Hair follicular keratinocyte (primary cell): Measurements from ENCODE around the gene POLR2L. TPM values are rescaled to one million over a fixed set of nuclear protein-coding genes. Genes with fewer than 3 reads are reported as not detected.

Source experiments
- total RNA-seq: library from RNA; depleted of rRNA; stranded (reverse); fragments of >200 nt; gene quantifications from 2 replicates; pipeline ENCODE4 v1.2.3, GENCODE V29; 2015

POLR2L gene
- total RNA-seq, result 124 and 148 TPM in 2 replicates

GRCh38 chr11:842370-843002 is at the start of gene POLR2L, which contains the start of gene TSPAN4:
Gene POLR2L (minus strand): TSS chr11:842529. CDS start chr11:842508, 21 bp downstream.
Gene TSPAN4 (plus strand): TSS chr11:842852. CDS start chr11:850305, 7,453 bp downstream.

DNA sequence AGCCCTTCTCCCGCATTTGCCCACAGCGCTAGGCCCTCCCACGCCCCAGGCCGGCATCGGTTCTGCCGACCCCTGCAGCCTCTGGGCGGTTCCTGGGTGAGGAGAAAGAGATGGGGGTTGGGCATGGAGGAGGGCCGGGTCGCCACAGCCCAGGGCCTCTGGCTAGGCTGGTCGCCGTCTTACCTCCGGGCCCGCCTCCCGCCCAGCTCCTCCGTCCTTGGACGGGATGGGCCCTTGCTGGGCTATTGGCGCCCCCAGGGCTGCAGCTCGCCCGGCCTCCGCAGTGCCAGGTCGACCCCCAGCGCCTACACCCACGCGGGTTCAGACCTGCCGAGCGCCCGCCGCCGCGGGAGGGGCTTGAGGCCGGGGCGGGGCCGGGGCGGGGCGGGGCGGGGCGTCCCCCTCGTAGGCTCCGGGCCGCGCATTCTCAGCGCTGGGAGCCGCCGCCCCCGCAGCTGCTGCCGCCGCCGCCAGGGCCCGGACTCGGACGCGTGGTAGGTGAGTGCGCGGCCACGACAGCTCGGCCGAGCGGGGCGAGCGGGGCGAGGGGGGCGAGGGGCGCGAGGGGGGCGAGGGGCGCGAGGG is 9.7 kb downstream of the POLR2L start, which contains the start of gene CD151:
Gene CD151 (plus strand): TSS at position 424 of the 585 bp plus-strand sequence. CDS start 3,118 bp downstream, outside the sequence.

GRCh38 chr11:827897-828192 is 14.5 kb downstream of the POLR2L start, which contains the start of gene CRACR2B:
Gene CRACR2B (plus strand): TSS chr11:827919. CDS start chr11:828608, 689 bp downstream.

DNA sequence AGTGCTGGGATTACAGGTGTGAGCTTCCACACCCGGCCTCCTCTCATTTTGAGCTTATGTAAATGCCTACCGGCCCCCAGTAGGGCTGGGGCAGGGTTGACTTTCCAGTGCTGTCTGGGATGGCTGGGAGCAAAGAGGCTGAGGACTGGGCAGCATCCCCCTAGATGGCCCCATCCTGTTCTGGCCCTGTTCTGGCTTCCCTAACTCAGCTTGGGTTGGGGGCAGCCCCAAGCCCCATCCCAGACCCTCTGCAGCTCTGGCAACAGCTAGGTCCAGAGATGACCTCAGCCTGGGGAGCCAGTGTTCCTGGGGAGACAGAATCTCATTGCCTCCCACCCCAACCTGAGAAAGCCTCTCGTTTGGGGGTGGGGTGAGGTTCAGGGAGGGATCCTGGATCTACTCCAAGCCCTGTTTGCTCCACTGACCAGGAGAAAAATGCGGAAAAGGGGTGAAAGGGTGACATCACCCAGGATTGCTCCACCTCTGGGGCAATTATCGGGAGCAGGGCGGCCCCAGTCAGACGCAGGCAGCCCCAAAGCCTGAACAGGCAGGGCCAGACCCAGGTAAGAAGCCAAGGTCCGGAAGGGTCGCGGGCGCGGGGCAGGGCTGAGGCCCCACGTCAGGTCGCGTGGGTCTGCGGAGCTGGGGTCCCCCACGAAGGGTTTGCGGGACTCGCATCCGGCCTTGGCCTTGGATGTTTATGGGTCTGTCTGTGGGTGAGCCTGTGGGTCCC is 23.8 kb downstream of the POLR2L start, which contains the start of gene PNPLA2:
Gene PNPLA2 (plus strand): TSS at position 519 of the 733 bp plus-strand sequence. CDS start 805 bp downstream, outside the sequence.

GRCh38 chr11:809287-810039 is 32.9 kb downstream of the POLR2L start, which contains the start of gene RPLP2:
Gene RPLP2 (plus strand): TSS chr11:809967. CDS start chr11:810235, 268 bp downstream.

GRCh38 chr11:798093-798713 is 44.1 kb downstream of the POLR2L start, which contains the start of gene SLC25A22:
Gene SLC25A22 (minus strand): TSS chr11:798281. CDS start chr11:795006, 3,275 bp downstream.

DNA sequence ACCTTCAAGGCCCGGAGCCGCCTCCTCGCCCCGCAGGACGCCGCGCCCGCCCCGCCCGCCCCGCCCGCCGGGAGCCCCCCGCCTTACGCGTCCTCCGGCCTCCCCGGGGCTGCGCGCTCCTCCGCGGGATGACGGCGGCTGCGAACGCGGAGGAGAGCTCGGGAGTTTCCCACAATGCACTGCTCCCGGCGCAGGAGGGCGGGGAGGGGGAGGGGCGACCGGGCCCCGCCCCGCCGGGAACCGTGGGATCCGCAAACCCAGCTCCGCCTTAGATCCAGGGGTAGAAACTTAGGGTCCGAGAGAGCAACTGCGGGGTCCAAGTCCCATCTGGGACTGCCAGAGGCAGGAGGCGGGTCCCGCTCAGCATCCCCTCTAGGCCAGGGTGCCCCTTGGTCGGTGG is 52.4 kb downstream of the POLR2L start, which contains the start of gene CEND1:
Gene CEND1 (minus strand): TSS at position 148 of the 400 bp plus-strand sequence. CDS start 1,514 bp downstream, outside the sequence.

Other genes with a start within 250 kb of the POLR2L start
- gene IRF7, start 226.6 kb downstream of the POLR2L start, total RNA-seq, result 8.0 and 15.8 TPM in 2 replicates
- gene CDHR5, start 217.6 kb downstream of the POLR2L start, total RNA-seq, result not detected in 2 replicates
- not detected in 2 replicates for gene SCT, start 215.3 kb downstream of the POLR2L start, total RNA-seq
- gene DRD4, start 205.3 kb downstream of the POLR2L start, total RNA-seq, result not detected in 2 replicates
- 16.0 and 25.5 TPM in 2 replicates for gene DEAF1, start 147.3 kb downstream of the POLR2L start, total RNA-seq
- 23.7 and 40.1 TPM in 2 replicates for gene TMEM80, start 146.7 kb downstream of the POLR2L start, total RNA-seq
- 92.0 and 124 TPM in 2 replicates for gene EPS8L2, start 136.3 kb downstream of the POLR2L start, total RNA-seq
- 212 and 214 TPM in 2 replicates for gene TALDO1, start 95.1 kb downstream of the POLR2L start, total RNA-seq
- 23.1 and 25.0 TPM in 2 replicates for gene GATD1, start 65.0 kb downstream of the POLR2L start, total RNA-seq
- gene CEND1, start 52.4 kb downstream of the POLR2L start, total RNA-seq, result not detected in 2 replicates
- 19.0 and 21.6 TPM in 2 replicates for gene SLC25A22, start 44.2 kb downstream of the POLR2L start, total RNA-seq
- gene PIDD1, start 37.3 kb downstream of the POLR2L start, total RNA-seq, result 10.0 and 16.2 TPM in 2 replicates
- 674 and 1,062 TPM in 2 replicates for gene RPLP2, start 32.6 kb downstream of the POLR2L start, total RNA-seq
- 7.1 and 11.9 TPM in 2 replicates for gene PNPLA2, start 23.6 kb downstream of the POLR2L start, total RNA-seq
- gene CRACR2B, start 14.6 kb downstream of the POLR2L start, total RNA-seq, result 0.68 and 1.0 TPM in 2 replicates
- 490 and 530 TPM in 2 replicates for gene CD151, start 9.6 kb downstream of the POLR2L start, total RNA-seq
- 173 and 207 TPM in 2 replicates for gene TSPAN4, start 323 bp upstream of the POLR2L start, total RNA-seq
- gene CHID1, start 68.3 kb upstream of the POLR2L start, total RNA-seq, result 70.0 and 75.8 TPM in 2 replicates
- 35.6 and 56.2 TPM in 2 replicates for gene AP2A2, start 83.3 kb upstream of the POLR2L start, total RNA-seq
- gene MUC6, start 194.2 kb upstream of the POLR2L start, total RNA-seq, result not detected in 2 replicates
- gene MUC2, start 232.3 kb upstream of the POLR2L start, total RNA-seq, result not detected in 2 replicates